ENCODE measurements around the gene NRF1.

The NRF1 gene

DNA sequence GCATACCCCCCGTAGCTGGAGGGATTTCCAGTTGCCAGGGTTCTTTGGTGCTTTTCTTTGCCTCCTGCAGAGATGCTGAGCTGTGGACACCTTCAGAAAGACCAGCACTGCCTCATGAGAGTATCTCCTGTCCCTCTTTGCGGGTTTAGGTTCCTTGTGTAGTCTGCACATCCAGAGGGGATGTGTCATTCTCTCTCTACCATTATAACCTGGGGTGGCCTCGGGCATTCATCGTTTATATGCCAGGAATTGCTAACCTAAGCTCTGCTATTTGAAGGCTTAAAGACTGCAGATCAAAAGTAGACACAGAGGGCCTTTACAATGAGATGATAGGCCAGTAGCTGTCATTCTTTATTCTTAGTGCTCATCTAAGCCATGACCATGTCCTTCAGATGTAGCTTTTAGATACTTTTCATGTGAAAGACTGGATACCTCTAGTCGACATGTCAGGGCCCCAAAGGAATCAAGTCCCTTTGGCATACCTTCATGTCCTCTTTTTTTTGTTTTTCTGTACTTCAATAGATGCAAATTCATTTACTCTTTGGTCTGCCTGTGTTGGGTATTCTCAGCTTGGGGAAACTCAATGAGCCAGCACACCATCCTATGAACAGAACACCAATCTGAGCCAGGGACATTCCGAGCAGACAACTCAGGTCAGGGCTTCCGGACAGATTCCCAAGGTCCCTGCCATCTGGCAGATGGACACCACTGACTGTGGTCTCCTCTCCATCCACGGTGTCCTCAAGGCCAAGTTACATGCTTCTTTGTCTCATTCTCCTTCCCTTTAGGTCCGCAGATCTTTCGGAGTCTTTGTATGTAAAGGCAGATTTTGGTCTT lies 129.3 kb downstream of the NRF1 start:
- DNase-seq (ENCODE audit: low read depth in 2 of 2), result no peak

- DNase-seq (ENCODE audit: low read depth in 2 of 2), result no peak
Measured at GRCh38 chr7:129741743-129742213, 130.3 kb downstream of the NRF1 start.

DNA sequence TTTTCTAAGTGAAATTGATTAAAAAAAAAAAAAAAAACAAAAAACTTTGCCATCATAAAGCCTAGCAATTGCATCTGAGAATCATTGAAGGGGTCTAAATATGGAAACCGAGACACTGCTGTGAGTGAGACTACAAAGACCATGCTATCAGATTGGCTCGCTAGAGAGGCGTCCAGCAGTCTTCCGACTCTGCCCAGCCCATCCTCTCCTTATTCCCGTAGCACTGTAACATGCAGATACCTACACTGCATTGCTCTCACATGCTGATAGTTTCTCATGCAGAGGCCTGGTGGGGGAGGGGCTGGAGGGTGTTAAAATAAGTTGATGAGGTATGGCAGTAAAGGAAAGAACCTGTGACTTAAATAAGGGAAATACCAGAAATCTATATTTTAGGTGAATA lies 130.7 kb downstream of the NRF1 start:
- DNase-seq (ENCODE audit: low read depth in 2 of 2), result no peak

DNA sequence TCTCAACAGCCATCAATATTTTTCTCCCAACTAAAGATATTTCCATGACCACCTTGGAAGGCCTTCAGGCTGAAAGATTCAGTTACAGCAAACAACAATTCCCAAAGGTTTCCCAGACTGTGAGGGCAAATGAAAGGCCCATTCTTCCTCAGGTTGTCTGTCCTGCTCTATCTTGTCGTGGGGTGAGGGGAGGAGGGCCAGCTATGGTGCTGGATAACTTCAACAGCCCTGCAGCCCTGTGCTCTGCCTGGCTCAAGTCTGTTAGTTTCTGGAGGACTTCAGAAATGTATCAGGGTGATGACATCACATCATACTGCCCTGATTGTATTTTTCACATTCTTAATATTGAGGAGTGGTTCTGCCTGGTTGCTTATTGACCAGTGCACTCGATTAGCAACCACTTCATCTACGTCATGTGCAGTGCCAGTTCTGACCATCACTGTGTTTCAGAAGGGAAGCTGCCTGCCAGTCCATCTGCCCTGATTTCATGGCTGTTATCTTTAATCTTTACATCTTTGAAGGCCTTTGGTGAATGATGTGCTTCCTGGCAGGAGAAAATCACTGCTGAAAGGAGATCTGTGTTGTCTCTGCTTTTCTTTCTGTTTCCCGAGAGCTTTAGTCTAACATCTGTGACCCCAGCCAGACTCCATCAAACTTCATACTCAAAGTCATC lies 135.5 kb downstream of the NRF1 start:
- DNase-seq (ENCODE audit: low read depth in 2 of 2), result no peak

GRCh38 chr7:129748356-129749109 lies 137.0 kb downstream of the NRF1 start:
- no peak for DNase-seq (ENCODE audit: low read depth in 2 of 2)

GRCh38 chr7:129750091-129750490 lies 138.6 kb downstream of the NRF1 start:
- no peak for DNase-seq (ENCODE audit: low read depth in 2 of 2)

- no peak for DNase-seq (ENCODE audit: low read depth in 2 of 2)
Measured at GRCh38 chr7:129750501-129750900, 139.0 kb downstream of the NRF1 start.

DNA sequence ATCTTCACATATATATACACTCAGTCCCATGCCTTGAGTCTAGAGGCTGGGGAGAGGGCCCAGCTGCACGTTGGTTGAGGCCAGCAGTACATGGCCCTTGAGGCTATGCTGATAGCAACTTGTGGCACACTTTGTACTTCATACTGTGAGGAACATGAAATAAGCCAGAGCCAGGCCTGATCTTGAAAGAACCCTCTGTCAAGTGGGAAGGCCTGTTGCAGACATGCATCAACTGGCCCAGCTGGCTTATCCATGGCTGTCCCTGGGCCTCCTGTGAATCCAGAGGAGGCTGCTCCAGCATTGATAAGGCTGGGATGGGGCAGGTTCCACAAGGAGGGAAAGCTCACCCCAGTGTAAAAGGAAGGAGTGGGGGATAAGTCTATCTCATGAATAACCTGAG lies 140.4 kb downstream of the NRF1 start:
- no peak for DNase-seq (ENCODE audit: low read depth in 2 of 2)

DNA sequence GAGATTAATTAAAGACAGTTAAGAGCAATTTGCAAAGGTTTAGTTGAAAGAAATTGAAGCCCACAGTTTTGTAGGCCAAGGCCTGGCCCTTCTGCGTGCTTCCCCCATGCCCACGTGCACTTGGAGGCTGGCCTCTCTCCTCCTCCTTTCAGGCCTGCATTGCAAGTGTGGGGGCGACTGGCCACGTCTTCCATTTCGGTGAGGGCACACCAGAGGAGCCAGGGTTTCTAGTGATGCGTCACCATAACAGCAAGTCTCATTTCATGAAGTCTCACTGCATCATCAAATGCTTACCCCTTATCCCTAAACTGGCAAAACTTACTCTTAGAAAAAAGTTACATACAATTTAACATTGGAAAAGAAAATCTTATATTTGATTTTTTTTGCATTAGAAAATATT lies 141.2 kb downstream of the NRF1 start:
- DNase-seq (ENCODE audit: low read depth in 2 of 2), result no peak

DNA sequence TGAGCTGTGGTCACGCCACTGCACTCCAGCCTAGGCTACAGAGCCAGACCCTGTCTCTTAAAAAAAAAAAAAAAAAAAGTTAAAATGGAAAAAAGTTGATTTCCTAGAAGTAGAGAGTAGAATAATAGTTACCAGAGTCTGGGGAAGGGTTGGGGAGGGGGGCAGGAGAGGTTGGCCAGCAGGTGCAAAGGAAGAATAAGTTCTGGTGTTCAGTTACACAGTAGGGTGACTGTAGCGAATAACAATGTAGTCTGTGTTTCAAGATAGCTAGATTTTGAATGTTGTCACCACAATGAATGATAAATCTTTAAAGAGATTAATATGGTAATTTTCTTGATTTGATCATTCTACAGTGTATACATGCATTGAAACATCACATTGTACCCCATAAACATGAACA lies 142.9 kb downstream of the NRF1 start:
- no peak for DNase-seq (ENCODE audit: low read depth in 2 of 2)

DNA sequence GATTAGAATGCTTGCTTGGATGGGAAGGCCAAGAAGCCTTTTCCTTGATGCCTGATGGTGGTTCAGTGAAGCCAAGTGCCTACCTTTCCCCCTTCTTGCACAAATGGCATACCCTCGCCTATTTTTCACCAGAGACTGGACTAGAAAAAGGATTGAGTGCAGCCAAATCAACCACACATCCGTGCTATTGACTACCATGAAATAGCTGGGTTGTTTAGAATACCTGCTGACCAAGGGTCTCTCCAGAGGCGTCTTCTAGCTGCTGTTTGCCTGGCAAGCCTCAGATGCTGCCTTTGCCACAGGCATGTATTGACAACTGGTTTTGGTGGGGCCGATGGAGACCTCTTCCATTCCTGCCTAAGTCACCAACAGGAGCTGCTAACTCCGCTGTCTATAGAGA lies 146.5 kb downstream of the NRF1 start:
- no peak for DNase-seq (ENCODE audit: low read depth in 2 of 2)

- DNase-seq (ENCODE audit: low read depth in 2 of 2), result no peak
Measured at GRCh38 chr7:129762387-129762969, 151.0 kb downstream of the NRF1 start.

DNA sequence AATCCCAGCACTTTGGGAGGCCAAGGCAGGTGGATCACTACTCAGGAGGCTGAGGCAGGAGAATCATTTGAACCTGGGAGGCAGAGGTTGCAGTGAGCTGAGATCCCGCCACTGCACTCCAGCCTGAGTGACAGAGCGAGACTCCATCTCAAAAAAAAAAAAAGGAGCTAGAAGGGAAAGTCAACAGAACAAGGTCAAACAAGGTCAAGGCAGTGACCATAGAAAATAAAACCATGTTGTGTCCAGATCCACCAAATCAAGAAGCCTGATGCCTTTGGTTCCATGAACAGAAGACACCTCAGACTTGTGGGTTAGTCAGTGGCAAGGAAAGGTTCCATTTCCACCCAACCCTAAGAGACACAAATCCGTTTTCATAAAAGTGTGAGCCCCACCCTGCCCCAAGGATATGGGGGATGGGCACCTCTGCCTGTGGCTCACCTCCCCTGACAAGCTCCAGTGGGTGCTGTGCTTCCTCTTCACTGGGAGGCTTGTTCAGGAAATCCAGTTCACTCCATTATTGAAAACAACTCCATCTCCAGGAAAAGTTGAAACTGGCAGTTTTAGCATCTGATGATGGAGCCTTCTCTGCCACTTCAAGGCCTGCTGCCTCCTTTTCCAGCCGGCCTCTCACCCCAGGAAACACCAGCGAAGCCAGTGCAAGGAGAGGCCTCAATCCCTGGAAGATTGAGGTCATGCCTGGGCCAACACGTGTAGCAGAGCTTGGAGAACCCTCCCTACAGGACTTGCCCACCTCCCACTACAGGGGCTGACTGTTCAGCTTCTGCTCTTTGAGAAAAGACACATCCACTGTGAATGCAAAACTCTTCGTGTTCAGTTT lies 152.9 kb downstream of the NRF1 start:
- no peak for DNase-seq (ENCODE audit: low read depth in 2 of 2)

- DNase-seq (ENCODE audit: low read depth in 2 of 2), result no peak
Measured at GRCh38 chr7:129765352-129765751, 153.8 kb downstream of the NRF1 start.

DNA sequence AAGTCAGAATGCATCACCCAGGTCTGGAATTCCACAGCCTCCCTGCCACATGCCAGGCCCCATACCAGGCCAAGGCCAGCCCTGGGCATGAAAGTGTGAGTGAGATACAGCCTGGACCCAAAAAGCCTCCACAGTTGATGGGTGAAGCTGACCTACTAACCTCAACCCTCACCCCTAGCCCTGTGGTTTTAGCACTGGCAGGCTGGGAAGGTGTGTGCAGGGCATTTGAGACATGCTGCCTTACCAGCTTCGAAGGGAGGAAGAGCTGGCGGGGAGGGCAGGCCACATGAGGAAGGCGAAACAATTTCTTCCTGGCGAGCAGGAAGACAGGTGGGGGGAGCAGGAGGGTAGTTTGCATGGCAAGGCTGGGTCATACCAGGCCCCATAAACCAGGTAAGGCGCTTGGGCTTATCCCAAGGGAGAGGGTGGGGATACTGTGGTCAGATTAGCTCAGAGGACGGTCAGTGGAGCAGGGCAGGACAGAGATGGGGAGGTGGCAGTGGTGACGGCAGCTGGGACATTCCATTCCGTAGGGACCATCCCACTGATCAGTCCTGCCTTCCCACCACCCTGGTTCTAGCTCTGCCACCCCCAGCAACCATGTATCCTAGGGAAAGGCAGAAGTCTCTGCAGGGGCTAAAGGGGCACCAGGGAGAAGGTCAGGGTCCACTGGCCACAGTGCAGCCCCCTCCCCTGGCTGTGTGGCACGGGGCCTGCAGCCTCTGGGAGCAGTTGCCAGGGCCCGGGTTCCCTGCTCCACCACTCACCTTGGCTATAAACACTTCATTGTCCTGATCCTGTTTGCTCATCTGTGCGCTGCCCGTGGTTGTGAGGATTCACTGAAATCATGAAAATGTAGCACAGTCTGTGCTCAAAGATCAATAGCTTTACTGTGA lies 155.8 kb downstream of the NRF1 start:
- no peak for DNase-seq (ENCODE audit: low read depth in 2 of 2)

DNA sequence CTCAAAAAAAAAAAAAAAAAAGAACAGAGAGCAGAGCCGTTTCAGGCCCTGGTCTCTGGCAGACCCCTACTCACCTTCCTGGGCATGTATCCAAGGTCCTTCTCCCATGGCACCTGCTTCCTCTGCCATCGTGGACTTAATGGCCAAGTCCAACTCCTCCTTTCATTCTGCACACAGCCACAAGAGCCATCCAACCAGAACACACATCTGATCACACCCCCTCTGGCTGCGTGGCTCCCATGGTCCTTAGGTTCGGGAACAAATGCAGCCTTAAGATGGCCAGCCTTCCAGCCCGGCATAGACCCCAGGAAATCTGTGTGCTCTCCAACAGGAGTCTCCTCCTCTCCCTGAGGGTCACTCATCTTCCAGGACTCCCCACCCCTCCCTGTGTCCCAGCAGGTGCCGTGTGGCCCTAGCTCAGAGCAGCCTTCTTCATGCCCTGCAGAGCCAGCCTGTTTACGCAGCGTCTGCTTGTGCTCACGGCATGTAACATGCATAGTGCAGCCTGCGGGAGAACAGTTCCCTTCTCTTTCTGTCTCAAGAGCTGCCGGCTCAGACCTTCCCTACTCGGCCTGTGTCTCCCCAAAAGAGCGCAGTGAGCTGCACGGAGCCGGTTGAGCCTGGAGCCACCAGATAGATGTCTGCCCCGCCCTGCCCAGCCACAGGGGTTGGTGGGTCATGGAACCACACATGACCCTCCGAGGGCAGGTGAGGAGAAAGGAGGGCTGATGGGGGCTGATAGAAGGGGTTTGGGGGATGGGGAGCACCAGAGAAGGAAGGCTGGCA lies 157.3 kb downstream of the NRF1 start:
- DNase-seq (ENCODE audit: low read depth in 2 of 2), result no peak

DNA sequence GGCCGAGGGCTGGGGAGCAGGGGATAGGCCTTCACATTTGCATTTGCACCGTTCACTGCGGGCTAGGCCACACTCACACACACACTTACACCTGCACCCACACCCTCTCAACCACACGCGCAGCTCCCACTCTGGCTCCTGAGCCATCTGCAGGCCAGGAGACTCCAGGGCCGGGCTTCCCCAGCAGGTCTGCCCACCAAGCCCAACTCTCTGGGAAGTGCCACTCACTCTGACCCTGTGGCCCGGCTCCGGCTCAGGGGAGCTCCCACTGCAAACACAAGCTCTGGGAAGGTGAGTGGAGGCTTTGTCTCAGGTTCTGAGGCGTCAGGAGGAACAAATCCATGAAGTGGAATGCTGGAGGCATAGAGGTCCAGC lies 157.9 kb downstream of the NRF1 start:
- DNase-seq (ENCODE audit: low read depth in 2 of 2), result no peak

GRCh38 chr7:129769866-129770808 lies 158.6 kb downstream of the NRF1 start:
- DNase-seq (ENCODE audit: low read depth in 2 of 2), result no peak

Measured in stimulated activated CD4-positive, alpha-beta T cell treated with anti-CD3 and anti-CD28 coated beads, Interleukin-1b, Interleukin-23, amount 100 ng/mL, for 1 hour (primary cell).